Measurements from ENCODE around the gene SMIM13. TPM values are rescaled to one million over a fixed set of nuclear protein-coding genes. Genes with fewer than 3 reads are reported as not detected.

Gene SMIM13
- total RNA-seq, 1 donor from 2014 or later, result 24.2 TPM

DNA sequence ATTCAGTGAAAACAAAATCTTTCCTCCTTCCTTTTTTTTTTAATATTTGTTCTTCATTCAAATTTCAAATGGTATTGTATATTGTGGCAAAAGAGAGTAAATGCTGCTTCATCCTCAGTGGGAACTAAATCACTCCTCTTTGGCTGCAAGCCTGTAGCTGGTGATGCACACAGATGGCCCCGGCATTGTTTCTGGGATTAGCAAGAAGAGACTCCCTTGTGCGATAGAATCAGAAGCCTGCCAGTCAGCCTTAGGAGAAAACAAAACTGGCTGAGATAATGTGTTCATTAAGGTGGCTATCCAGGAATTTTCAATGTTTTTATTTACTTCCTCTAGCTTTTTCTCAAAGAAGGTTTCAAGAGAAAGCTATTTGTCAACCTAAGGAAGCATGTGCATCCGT lies 28.8 kb upstream of the SMIM13 start:
- FAIRE-seq (no peak), DNase-seq (ENCODE audit: low read depth) (no peak)
- H3K4me2 ChIP-seq (ENCODE audit: low read length), result no peak overlapping the region
- H3K9me3 ChIP-seq (ENCODE audit: insufficient read depth, low read depth, low read length), result no peaks in the 10 kb centered on the region
- no peak overlapping the region for H2AFZ ChIP-seq (ENCODE audit: low read depth, low read length)
- Mint-ChIP-seq H3K36me3 (ENCODE audit: low read depth, unreplicated experiment) (no peaks in the 10 kb centered on the region), H3K27me3 (ENCODE audit: low read depth, unreplicated experiment) (peaks cover 7% of the 10 kb centered on the region), H3K9me3 (ENCODE audit: unreplicated experiment) (no peaks in the 10 kb centered on the region), H3K27ac (ENCODE audit: unreplicated experiment) (no peak overlapping the region), H3K4me1 (ENCODE audit: low read depth, unreplicated experiment) (peaks cover 4% of the 10 kb centered on the region), H3K4me3 (ENCODE audit: unreplicated experiment) (no peak overlapping the region)
- no peaks in the 10 kb centered on the region for H3K4me1 ChIP-seq (ENCODE audit: insufficient read depth, low read length)
- no peaks in the 10 kb centered on the region for H3K36me3 ChIP-seq (ENCODE audit: insufficient read depth, low read length)
- TF ChIP-seq, protein P1, sequence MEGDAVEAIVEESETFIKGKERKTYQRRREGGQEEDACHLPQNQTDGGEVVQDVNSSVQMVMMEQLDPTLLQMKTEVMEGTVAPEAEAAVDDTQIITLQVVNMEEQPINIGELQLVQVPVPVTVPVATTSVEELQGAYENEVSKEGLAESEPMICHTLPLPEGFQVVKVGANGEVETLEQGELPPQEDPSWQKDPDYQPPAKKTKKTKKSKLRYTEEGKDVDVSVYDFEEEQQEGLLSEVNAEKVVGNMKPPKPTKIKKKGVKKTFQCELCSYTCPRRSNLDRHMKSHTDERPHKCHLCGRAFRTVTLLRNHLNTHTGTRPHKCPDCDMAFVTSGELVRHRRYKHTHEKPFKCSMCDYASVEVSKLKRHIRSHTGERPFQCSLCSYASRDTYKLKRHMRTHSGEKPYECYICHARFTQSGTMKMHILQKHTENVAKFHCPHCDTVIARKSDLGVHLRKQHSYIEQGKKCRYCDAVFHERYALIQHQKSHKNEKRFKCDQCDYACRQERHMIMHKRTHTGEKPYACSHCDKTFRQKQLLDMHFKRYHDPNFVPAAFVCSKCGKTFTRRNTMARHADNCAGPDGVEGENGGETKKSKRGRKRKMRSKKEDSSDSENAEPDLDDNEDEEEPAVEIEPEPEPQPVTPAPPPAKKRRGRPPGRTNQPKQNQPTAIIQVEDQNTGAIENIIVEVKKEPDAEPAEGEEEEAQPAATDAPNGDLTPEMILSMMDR (IDR thresholded peaks at IDR 0.05; ENCODE audit: insufficient read depth, low read depth, low read length), result no peak
- no peak for TF ChIP-seq EZH2 (IDR thresholded peaks at IDR 0.05; ENCODE audit: insufficient read depth, low read length)
- no peaks in the 10 kb centered on the region for H3K79me2 ChIP-seq (ENCODE audit: insufficient read depth, low read length)
- H3K27me3 ChIP-seq (ENCODE audit: insufficient read depth, low read length), result no peaks in the 10 kb centered on the region
- no peak overlapping the region for H3K9ac ChIP-seq (ENCODE audit: low read length)
- H3K4me3 ChIP-seq (ENCODE audit: insufficient read depth, low read depth, low read length), result no peak overlapping the region
- no peak overlapping the region for H3K27ac ChIP-seq (ENCODE audit: low read depth, low read length)
- no peaks in the 10 kb centered on the region for H4K20me1 ChIP-seq (ENCODE audit: insufficient read depth, low read length)

DNA sequence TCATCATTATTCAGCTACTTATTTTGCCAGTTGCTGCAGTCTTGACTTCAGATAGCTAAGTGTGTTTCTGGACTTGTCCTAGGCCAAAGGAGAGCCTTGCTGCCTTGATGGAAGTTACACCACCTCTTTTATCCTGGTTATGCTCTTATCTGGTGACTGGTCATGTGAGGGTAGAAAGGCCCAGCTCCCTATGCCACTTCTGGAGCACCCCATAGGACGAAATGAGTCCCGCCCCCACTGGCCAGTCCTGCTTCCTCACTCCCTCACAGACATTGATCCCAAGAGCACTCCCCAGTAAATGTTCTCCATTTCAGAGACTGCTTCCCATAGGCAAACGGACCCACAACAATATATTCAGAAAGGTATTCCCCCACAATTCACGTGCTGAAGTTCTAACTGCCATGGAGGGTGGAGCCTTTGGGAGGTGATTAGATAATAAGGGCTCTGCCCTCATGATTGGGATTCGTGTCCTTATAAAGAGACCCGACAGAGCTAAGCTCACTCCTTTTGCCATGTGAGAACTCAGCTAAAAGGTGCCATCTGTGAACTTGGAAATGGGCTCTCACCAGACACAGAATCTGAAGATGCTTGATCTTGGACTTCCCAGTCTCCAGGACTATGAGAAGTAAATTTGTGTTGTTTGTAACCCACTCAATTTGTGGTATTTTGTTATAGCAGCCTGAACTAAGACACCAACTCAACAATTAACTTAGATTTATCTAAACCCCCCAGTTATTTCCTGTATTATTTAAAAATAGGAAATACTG lies 28.0 kb upstream of the SMIM13 start:
- no peaks in the 10 kb centered on the region for H3K27me3 ChIP-seq (ENCODE audit: insufficient read depth, low read length)
- H3K4me2 ChIP-seq (ENCODE audit: low read length), result no peak overlapping the region
- no peak overlapping the region for H3K27ac Mint-ChIP-seq (ENCODE audit: unreplicated experiment)
- no peaks in the 10 kb centered on the region for H3K36me3 ChIP-seq (ENCODE audit: insufficient read depth, low read length)
- DNase-seq (ENCODE audit: low read depth) (no peak), FAIRE-seq (no peak)
- H3K27ac ChIP-seq (ENCODE audit: low read depth, low read length), result no peak overlapping the region
- H4K20me1 ChIP-seq (ENCODE audit: insufficient read depth, low read length), result no peaks in the 10 kb centered on the region
- H3K4me3 ChIP-seq (ENCODE audit: insufficient read depth, low read depth, low read length), result no peak overlapping the region
- no peak for TF ChIP-seq EZH2 (IDR thresholded peaks at IDR 0.05; ENCODE audit: insufficient read depth, low read length)
- TF ChIP-seq, protein P1 (IDR thresholded peaks at IDR 0.05; ENCODE audit: insufficient read depth, low read depth, low read length), result no peak
- no peaks in the 10 kb centered on the region for H3K36me3 Mint-ChIP-seq (ENCODE audit: low read depth, unreplicated experiment)
- peaks cover 7% of the 10 kb centered on the region for H3K27me3 Mint-ChIP-seq (ENCODE audit: low read depth, unreplicated experiment)
- no peaks in the 10 kb centered on the region for H3K4me1 ChIP-seq (ENCODE audit: insufficient read depth, low read length)
- no peaks in the 10 kb centered on the region for H3K9me3 ChIP-seq (ENCODE audit: insufficient read depth, low read depth, low read length)
- no peaks in the 10 kb centered on the region for H3K79me2 ChIP-seq (ENCODE audit: insufficient read depth, low read length)
- H3K9ac ChIP-seq (ENCODE audit: low read length), result no peak overlapping the region
- H2AFZ ChIP-seq (ENCODE audit: low read depth, low read length), result no peak overlapping the region
- peaks cover 6% of the 10 kb centered on the region for H3K4me1 Mint-ChIP-seq (ENCODE audit: low read depth, unreplicated experiment)
- no peak overlapping the region for H3K4me3 Mint-ChIP-seq (ENCODE audit: unreplicated experiment)
- no peaks in the 10 kb centered on the region for H3K9me3 Mint-ChIP-seq (ENCODE audit: unreplicated experiment)
